ENCODE data around the gene MAN1A1. TPM values are rescaled to one million over a fixed set of nuclear protein-coding genes. Genes with fewer than 3 reads are reported as not detected.

MAN1A1 gene
- total RNA-seq, 4 donors from 2014 or later, result 17.8 to 34.7 (median 29.9) TPM

- WGBS, result 93% methylated on average over 4 of the region's 4 CpGs
Measured at GRCh38 chr6:119330520-119331113, 18.9 kb downstream of the MAN1A1 start.

GRCh38 chr6:119329794-119330180, 19.8 kb downstream of the MAN1A1 start:
- H3K27ac ChIP-seq, result no peak overlapping the region
- H3K4me1 ChIP-seq, result peaks cover 12% of the 10 kb centered on the region
- no peaks in the 10 kb centered on the region for H3K9me3 ChIP-seq
- no peak for DNase-seq (ENCODE audit: low spot score in 2 of 2)
- peaks cover 6% of the 10 kb centered on the region for H3K36me3 ChIP-seq
- H3K27me3 ChIP-seq, result no peaks in the 10 kb centered on the region
- no peak overlapping the region for H3K4me3 ChIP-seq
- no peak for TF ChIP-seq CTCF (IDR thresholded peaks at IDR 0.05)
- TF ChIP-seq POLR2A (IDR thresholded peaks at IDR 0.05), result no peak
- no peak for TF ChIP-seq POLR2AphosphoS5 (IDR thresholded peaks at IDR 0.05)
- no peak for TF ChIP-seq EP300 (IDR thresholded peaks at IDR 0.05)

More at GRCh38 chr6:119330520-119331113, 18.9 kb downstream of the MAN1A1 start:
- Histone ChIP-seq H3K27me3 (no peaks in the 10 kb centered on the region), H3K9me3 (no peaks in the 10 kb centered on the region), H3K27ac (no peak overlapping the region), H3K36me3 (peaks cover 6% of the 10 kb centered on the region), H3K4me3 (no peak overlapping the region), H3K4me1 (peaks cover 20% of the 10 kb centered on the region)
- TF ChIP-seq EP300 (IDR thresholded peaks at IDR 0.05) (no peak), CTCF (IDR thresholded peaks at IDR 0.05) (no peak), POLR2AphosphoS5 (IDR thresholded peaks at IDR 0.05) (no peak), POLR2A (IDR thresholded peaks at IDR 0.05) (no peak)
- DNase-seq (ENCODE audit: low spot score in 2 of 2), result no peak

- H3K4me3 ChIP-seq, result no peak overlapping the region
- peaks cover 6% of the 10 kb centered on the region for H3K36me3 ChIP-seq
- no peak overlapping the region for H3K27ac ChIP-seq
- DNase-seq (ENCODE audit: low spot score in 2 of 2), result no peak
- no peaks in the 10 kb centered on the region for H3K9me3 ChIP-seq
- H3K4me1 ChIP-seq, result peaks cover 6% of the 10 kb centered on the region
- TF ChIP-seq EP300 (IDR thresholded peaks at IDR 0.05), result no peak
- TF ChIP-seq POLR2A (IDR thresholded peaks at IDR 0.05), result no peak
- TF ChIP-seq CTCF (IDR thresholded peaks at IDR 0.05), result no peak
- no peak for TF ChIP-seq POLR2AphosphoS5 (IDR thresholded peaks at IDR 0.05)
- no peaks in the 10 kb centered on the region for H3K27me3 ChIP-seq
- WGBS, result 96% methylated on average over 4 of the region's 4 CpGs
Measured at GRCh38 chr6:119328892-119329793, 20.4 kb downstream of the MAN1A1 start.

- H3K36me3 ChIP-seq, result peaks cover 6% of the 10 kb centered on the region
- no peaks in the 10 kb centered on the region for H3K27me3 ChIP-seq
- WGBS, result 43% methylated on average over 2 of the region's 2 CpGs
- H3K27ac ChIP-seq, result no peak overlapping the region
- H3K4me1 ChIP-seq, result peaks cover 2% of the 10 kb centered on the region
- no peaks in the 10 kb centered on the region for H3K9me3 ChIP-seq
- no peak overlapping the region for H3K4me3 ChIP-seq
- TF ChIP-seq POLR2A (IDR thresholded peaks at IDR 0.05) (no peak), EP300 (IDR thresholded peaks at IDR 0.05) (no peak), POLR2AphosphoS5 (IDR thresholded peaks at IDR 0.05) (no peak), CTCF (IDR thresholded peaks at IDR 0.05) (no peak)
- no peak for DNase-seq (ENCODE audit: low spot score in 2 of 2)
Measured at GRCh38 chr6:119328254-119328653, 21.3 kb downstream of the MAN1A1 start.

- Histone ChIP-seq H3K36me3 (peaks cover 6% of the 10 kb centered on the region), H3K9me3 (no peaks in the 10 kb centered on the region), H3K4me3 (no peak overlapping the region), H3K27me3 (no peaks in the 10 kb centered on the region), H3K4me1 (no peaks in the 10 kb centered on the region), H3K27ac (no peak overlapping the region)
- TF ChIP-seq POLR2AphosphoS5 (IDR thresholded peaks at IDR 0.05) (no peak), POLR2A (IDR thresholded peaks at IDR 0.05) (no peak), CTCF (IDR thresholded peaks at IDR 0.05) (no peak), EP300 (IDR thresholded peaks at IDR 0.05) (no peak)
- no peak for DNase-seq (ENCODE audit: low spot score in 2 of 2)
- WGBS, result 67% methylated on average over 2 of the region's 2 CpGs
Measured at GRCh38 chr6:119327810-119328209, 21.8 kb downstream of the MAN1A1 start.

Data from suprapubic skin (tissue), 4 donors.